HG02610 (cell line): ENCODE results near the gene ZNF354B.
"Not testable (repeated sequence)": the region's sequence is repeated elsewhere in the genome, so short reads cannot be mapped to it uniquely, and the experiment has no call there.

Experiments used
- ATAC-seq: cut with Tn5 transposase; IDR thresholded peaks from one replicate; pipeline ENCODE4 v1.9.1; 2021; ENCODE audit warnings: mild to moderate bottlenecking, moderate library complexity; ENCODE audit not compliant: unreplicated experiment

The ZNF354B gene

GRCh38 chr5:178883115-178883694 is 23.5 kb downstream of the ZNF354B start:
- not testable (repeated sequence) for ATAC-seq

GRCh38 chr5:178883815-178884430 is 24.2 kb downstream of the ZNF354B start:
- ATAC-seq = no peak

GRCh38 chr5:178895615-178896571 is 36.1 kb downstream of the ZNF354B start, which contains the start of gene ZFP2:
Gene ZFP2, plus strand, starts transcription at chr5:178895913. Its CDS starts 35,401 bp downstream, at chr5:178931314.
- no peak for ATAC-seq

- ATAC-seq = no peak
Measured at GRCh38 chr5:178899289-178899688, 39.5 kb downstream of the ZNF354B start.

GRCh38 chr5:178902849-178903248 is 43.1 kb downstream of the ZNF354B start:
- ATAC-seq = no peak

GRCh38 chr5:178931846-178932760 is 72.3 kb downstream of the ZNF354B start:
- no peak for ATAC-seq
